ENCODE data around the gene RPA3. TPM values are rescaled to one million over a fixed set of nuclear protein-coding genes. Genes with fewer than 3 reads are reported as not detected.

Gene RPA3
- total RNA-seq, 1 donor from 2014 or later: 128 TPM

DNA sequence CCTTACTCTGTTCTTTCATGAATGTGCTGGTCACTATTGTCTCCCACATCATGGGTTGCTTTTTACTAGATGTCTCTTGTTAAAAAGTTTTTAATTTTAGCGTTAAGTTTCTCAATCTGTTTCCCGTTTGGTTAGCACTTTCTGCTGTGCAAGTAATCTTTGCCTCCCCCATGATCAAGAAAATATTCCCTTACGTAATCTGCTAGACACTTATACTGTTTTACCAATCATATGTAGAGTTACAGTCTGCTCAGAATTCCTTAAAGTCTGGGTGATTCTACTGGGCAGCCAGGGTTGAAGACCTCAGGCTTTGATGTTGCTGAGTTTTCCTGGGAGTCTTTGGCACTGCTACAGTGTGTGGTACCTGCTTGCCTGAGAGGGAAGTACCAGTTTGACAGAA lies 38.2 kb upstream of the RPA3 start:
- peaks cover 6% of the 10 kb centered on the region for H3K4me1 ChIP-seq
- no peaks in the 10 kb centered on the region for H3K79me2 ChIP-seq (ENCODE audit: low read depth)
- H3F3A ChIP-seq (ENCODE audit: low read depth): no peaks in the 10 kb centered on the region
- no peak overlapping the region for H2AFZ ChIP-seq (replicated peaks)
- Mint-ChIP-seq H3K27ac (no peak overlapping the region), H3K9me3 (no peaks in the 10 kb centered on the region), H3K36me3 (no peaks in the 10 kb centered on the region), H3K4me1 (no peaks in the 10 kb centered on the region), H3K27me3 (ENCODE audit: insufficient read depth, low read depth) (no peaks in the 10 kb centered on the region), H3K4me3 (no peak overlapping the region)
- TF ChIP-seq EZH2phosphoT487 (IDR thresholded peaks at IDR 0.05) (no peak), EZH2 (IDR thresholded peaks at IDR 0.05) (no peak)
- TF ChIP-seq, protein P1, sequence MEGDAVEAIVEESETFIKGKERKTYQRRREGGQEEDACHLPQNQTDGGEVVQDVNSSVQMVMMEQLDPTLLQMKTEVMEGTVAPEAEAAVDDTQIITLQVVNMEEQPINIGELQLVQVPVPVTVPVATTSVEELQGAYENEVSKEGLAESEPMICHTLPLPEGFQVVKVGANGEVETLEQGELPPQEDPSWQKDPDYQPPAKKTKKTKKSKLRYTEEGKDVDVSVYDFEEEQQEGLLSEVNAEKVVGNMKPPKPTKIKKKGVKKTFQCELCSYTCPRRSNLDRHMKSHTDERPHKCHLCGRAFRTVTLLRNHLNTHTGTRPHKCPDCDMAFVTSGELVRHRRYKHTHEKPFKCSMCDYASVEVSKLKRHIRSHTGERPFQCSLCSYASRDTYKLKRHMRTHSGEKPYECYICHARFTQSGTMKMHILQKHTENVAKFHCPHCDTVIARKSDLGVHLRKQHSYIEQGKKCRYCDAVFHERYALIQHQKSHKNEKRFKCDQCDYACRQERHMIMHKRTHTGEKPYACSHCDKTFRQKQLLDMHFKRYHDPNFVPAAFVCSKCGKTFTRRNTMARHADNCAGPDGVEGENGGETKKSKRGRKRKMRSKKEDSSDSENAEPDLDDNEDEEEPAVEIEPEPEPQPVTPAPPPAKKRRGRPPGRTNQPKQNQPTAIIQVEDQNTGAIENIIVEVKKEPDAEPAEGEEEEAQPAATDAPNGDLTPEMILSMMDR (IDR thresholded peaks at IDR 0.05): no peak
- no peak overlapping the region for H3K4me2 ChIP-seq
- no peaks in the 10 kb centered on the region for H3K27me3 ChIP-seq
- no peaks in the 10 kb centered on the region for H3K9me3 ChIP-seq (ENCODE audit: low read depth)
- H3K9ac ChIP-seq: no peak overlapping the region
- no peak overlapping the region for H3K4me3 ChIP-seq
- H3K36me3 ChIP-seq: no peaks in the 10 kb centered on the region
- no peaks in the 10 kb centered on the region for H4K20me1 ChIP-seq (ENCODE audit: low read depth)
- H3K27ac ChIP-seq: no peak overlapping the region
- DNase-seq (ENCODE audit: low spot score): no peak

DNA sequence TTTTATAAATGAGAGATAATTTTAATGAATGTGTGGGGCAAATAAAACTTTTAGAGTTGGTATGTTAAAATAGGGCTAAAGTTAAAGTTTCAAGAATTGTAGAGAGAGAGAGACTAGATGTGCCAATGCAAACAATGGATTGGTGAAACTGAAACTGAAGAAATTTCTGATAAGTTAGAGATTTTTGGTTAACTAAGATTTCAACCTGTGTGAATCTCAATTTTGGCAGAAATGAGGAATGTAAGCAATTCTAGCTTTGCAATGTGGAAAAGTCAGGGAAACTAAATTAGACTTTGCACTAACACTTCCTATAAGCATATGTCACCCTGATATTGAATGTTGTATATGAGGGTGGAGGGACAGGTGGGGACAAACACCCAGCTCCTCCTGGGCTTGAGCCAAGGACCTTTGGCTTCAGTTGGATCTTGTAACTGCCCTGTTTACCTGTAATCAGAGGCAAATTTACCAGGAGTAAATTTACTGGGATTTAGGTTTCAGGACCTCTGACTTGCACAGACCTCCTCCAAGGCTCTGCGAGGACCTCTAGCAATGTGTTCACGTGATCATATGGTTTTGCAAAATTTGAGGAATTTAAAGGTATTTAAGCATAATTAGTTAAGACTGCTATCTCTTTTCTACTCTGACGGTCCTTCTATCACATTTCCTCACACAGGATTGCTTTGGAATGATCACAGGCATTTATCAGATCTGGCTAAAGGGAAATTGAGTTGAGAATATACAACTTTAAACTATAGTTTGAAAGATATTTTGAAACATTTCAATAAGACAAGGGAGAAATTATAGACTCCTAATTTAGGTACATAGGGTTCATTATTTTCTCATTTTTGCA lies 33.1 kb upstream of the RPA3 start:
- H3K27ac Mint-ChIP-seq: no peak overlapping the region
- no peak overlapping the region for H3K4me2 ChIP-seq

DNA sequence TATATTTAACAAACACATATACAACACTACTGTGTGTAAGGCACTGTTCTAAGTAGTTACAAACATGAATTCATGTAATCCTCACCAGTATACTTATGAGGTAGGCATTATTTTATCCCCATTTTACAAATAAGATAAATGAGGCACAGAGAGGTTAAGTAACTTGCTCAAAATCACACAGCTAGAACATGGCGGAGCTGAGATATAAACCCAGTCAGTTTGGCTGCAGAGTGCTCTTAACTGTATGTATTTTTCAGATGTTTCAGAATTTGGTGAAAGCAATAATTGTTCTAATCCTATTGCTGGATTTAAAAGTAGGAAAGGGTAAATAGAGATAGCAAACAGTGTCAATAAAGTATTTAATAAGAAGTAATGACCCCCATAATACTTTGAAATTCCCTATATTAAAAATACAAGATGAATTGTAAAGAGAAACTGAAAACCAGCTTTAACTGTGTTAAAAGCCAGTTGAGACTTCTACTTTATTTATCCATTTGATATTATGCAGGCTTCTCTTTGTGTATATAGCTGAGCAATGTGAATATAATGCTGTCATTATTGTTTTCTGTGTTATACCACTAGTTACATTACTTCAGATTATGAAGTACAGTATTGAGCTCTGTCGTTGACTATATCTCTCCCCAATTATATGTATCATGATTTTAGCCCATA lies 32.3 kb upstream of the RPA3 start:
- Mint-ChIP-seq H3K9me3 (no peaks in the 10 kb centered on the region), H3K4me3 (no peak overlapping the region), H3K36me3 (no peaks in the 10 kb centered on the region), H3K27me3 (ENCODE audit: insufficient read depth, low read depth) (no peaks in the 10 kb centered on the region), H3K27ac (no peak overlapping the region), H3K4me1 (peaks cover 3% of the 10 kb centered on the region)
- Histone ChIP-seq H3K79me2 (ENCODE audit: low read depth) (no peaks in the 10 kb centered on the region), H3K4me2 (no peak overlapping the region), H3K36me3 (no peaks in the 10 kb centered on the region), H3K27me3 (no peaks in the 10 kb centered on the region), H3K27ac (no peak overlapping the region), H2AFZ (replicated peaks) (no peak overlapping the region), H3K4me1 (peaks cover 7% of the 10 kb centered on the region), H3F3A (ENCODE audit: low read depth) (peaks cover 5% of the 10 kb centered on the region), H4K20me1 (ENCODE audit: low read depth) (no peaks in the 10 kb centered on the region), H3K4me3 (no peak overlapping the region), H3K9ac (no peak overlapping the region), H3K9me3 (ENCODE audit: low read depth) (no peaks in the 10 kb centered on the region)
- no peak for TF ChIP-seq EZH2phosphoT487 (IDR thresholded peaks at IDR 0.05)
- TF ChIP-seq, protein P1 (IDR thresholded peaks at IDR 0.05): no peak
- TF ChIP-seq EZH2 (IDR thresholded peaks at IDR 0.05): no peak
- no peak for DNase-seq (ENCODE audit: low spot score)

More for the DNA sequence above, 33.1 kb upstream of the RPA3 start:
- Mint-ChIP-seq H3K4me1 (peaks cover 3% of the 10 kb centered on the region), H3K27me3 (ENCODE audit: insufficient read depth, low read depth) (no peaks in the 10 kb centered on the region), H3K36me3 (no peaks in the 10 kb centered on the region), H3K4me3 (no peak overlapping the region), H3K9me3 (no peaks in the 10 kb centered on the region)
- H3K4me3 ChIP-seq: no peak overlapping the region
- H3K27me3 ChIP-seq: no peaks in the 10 kb centered on the region
- peaks cover 5% of the 10 kb centered on the region for H3F3A ChIP-seq (ENCODE audit: low read depth)
- no peaks in the 10 kb centered on the region for H4K20me1 ChIP-seq (ENCODE audit: low read depth)
- no peak overlapping the region for H3K27ac ChIP-seq
- no peaks in the 10 kb centered on the region for H3K79me2 ChIP-seq (ENCODE audit: low read depth)
- H3K36me3 ChIP-seq: no peaks in the 10 kb centered on the region
- no peak overlapping the region for H3K9ac ChIP-seq
- peaks cover 7% of the 10 kb centered on the region for H3K4me1 ChIP-seq
- H3K9me3 ChIP-seq (ENCODE audit: low read depth): no peaks in the 10 kb centered on the region
- TF ChIP-seq, protein P1 (IDR thresholded peaks at IDR 0.05): no peak
- TF ChIP-seq EZH2 (IDR thresholded peaks at IDR 0.05) (no peak), EZH2phosphoT487 (IDR thresholded peaks at IDR 0.05) (no peak)
- H2AFZ ChIP-seq (replicated peaks): no peak overlapping the region
- DNase-seq (ENCODE audit: low spot score): no peak

All from neural progenitor cell (in vitro differentiated cells).